ENCODE measurements around the gene CROT.

DNA sequence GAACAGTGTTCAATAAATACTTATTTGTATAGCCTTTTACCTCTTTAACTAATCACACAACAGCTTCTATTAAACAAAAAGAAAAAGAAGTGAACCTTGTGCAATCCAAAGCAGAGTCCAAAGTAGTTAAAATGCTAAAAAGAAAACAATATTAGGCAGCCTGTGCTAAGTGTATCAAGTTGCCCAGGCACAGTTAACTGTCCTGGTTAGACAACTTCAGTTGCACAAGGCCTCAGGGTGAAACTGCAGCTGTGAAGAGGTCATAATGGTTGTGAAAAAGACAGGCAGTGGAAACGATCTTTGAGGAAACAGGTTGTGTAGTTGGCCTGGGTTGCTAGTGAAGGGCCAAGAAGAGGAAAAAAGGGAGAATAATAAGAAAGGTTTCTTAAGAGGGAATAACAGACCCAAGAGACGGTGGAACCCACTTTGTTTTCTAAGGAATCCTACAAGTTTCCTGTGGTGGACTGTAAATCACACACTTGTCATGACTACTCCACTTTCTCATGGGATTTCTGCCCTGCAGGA, 6.0 kb upstream of the CROT start:
- TF ChIP-seq CTCF (IDR thresholded peaks at IDR 0.05) (no peak), POLR2A (IDR thresholded peaks at IDR 0.05) (no peak)
